GM20000 (cell line): Measurements from ENCODE around the gene TTC12.

Experiments used
- DNase-seq: peaks from one replicate; pipeline ENCODE4 v3.0.0; 2012; ENCODE audit warnings: low spot score
- TF ChIP-seq, protein P1 (sequence below): IDR thresholded peaks from 2 replicates; pipeline ENCODE4 v1.5.1; 2012; ENCODE audit warnings: mild to moderate bottlenecking, control low read depth; ENCODE audit errors: extremely low read depth, missing control alignments

Gene TTC12, protein sequence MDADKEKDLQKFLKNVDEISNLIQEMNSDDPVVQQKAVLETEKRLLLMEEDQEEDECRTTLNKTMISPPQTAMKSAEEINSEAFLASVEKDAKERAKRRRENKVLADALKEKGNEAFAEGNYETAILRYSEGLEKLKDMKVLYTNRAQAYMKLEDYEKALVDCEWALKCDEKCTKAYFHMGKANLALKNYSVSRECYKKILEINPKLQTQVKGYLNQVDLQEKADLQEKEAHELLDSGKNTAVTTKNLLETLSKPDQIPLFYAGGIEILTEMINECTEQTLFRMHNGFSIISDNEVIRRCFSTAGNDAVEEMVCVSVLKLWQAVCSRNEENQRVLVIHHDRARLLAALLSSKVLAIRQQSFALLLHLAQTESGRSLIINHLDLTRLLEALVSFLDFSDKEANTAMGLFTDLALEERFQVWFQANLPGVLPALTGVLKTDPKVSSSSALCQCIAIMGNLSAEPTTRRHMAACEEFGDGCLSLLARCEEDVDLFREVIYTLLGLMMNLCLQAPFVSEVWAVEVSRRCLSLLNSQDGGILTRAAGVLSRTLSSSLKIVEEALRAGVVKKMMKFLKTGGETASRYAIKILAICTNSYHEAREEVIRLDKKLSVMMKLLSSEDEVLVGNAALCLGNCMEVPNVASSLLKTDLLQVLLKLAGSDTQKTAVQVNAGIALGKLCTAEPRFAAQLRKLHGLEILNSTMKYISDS

DNA sequence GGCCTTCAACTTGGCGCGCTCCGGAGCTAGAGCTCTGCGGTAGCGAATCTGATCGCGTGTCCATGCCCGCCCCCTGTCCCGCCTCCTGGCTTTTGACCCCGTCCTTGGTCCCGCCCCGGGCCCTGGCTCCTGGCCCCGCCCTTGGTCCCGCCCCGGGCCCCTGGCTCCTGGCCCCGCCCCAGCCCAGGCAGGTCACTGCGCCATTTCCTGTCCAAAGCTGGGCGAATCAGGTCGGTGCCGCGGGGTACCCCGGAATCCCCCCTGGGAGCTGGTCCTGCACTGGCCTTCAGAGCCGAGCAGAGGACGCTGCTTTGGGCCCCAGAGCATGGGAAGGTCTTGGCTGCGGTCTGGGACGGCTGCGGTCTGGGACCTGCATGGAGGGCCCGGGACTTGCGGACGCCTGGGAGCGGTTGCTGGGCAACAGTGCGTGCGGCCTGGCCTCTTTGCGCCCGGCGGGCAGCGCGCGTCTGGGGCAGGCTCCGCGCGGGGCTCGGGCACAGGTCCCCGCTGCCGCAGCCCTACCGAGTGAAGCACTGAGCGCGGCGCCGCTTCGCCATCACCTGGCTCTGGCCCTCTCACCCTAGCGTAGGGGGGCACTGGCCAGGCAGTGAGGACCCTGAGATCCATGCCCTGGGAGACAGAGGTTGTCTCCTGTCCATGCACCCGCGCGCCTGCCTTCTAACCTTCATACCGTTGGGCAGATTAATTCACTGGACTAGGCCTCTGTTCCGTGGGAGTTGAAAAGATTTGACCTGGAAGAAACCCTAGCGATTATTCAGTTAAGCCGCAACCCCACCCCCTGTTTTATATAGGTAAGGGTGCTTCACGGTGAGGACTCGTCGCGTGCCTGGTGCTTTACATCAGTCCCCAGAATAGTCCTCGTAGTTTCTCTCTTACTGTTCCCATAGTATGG, at the start of gene TTC12:
Gene TTC12 (plus strand): TSS at position 195 of the 913 bp plus-strand sequence. CDS start 1,675 bp downstream, outside the sequence.
- peak; percentile 95 for DNase-seq
- TF ChIP-seq, protein P1, sequence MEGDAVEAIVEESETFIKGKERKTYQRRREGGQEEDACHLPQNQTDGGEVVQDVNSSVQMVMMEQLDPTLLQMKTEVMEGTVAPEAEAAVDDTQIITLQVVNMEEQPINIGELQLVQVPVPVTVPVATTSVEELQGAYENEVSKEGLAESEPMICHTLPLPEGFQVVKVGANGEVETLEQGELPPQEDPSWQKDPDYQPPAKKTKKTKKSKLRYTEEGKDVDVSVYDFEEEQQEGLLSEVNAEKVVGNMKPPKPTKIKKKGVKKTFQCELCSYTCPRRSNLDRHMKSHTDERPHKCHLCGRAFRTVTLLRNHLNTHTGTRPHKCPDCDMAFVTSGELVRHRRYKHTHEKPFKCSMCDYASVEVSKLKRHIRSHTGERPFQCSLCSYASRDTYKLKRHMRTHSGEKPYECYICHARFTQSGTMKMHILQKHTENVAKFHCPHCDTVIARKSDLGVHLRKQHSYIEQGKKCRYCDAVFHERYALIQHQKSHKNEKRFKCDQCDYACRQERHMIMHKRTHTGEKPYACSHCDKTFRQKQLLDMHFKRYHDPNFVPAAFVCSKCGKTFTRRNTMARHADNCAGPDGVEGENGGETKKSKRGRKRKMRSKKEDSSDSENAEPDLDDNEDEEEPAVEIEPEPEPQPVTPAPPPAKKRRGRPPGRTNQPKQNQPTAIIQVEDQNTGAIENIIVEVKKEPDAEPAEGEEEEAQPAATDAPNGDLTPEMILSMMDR = no peak

DNA sequence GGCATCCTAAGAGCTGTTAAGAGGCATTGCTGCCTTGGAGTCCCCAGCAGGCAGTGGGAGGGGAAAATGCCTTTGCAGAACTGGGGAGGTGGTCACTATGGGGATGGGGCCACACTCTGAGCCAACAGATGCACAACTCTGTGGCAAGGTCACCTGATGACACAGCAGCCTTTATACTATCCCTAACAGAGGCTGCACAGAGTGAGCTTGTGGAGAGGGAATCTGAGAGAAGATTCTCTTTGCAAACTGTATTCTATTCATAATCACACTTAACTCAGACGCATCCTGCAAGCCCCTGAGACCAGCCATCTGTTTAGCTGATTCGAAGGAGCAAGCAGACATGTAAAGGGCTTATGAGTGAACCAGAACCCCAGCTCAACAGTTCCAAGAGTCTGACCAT, 49.0 kb upstream of the TTC12 start:
- DNase-seq = no peak
- TF ChIP-seq, protein P1 = no peak

DNA sequence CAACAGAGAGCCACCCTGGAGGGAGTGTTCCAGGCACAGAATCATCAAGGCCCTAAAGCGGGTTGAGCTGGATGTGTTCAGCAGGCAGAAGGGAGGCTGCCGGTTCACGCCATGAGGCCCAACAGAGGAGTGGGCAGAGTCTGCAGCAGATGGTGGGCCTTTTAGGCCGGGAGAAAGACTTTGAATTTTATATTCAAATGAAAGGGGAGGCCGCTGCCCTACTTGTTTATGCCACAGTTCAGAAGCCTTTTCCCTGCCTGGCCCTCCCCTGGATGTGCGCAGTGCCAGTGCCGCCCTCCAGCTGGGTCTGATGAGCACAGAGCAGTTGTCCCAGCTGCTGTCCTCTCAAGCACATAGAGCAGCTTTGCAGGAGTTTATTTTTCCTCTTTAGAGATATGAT, 46.9 kb upstream of the TTC12 start:
- TF ChIP-seq, protein P1 = no peak

DNA sequence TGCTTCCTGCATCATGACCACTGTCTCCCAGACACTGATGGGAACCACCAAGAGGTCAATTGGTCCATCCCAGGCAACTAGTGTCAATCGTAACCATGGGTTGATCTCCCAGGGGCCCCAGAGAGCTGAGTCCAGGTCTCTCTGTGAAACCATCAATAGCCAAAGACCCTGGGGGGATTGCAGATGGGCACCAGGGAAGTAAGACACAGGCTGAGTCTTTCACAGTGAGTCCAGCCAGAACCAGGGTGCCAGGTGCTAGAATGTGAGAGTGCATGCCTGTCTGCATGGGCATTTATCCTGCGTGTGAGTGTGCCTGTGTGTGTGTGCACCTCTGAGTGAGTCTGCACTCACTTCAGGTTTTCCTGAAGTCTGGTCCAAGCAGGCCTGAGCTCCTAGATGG, 45.3 kb upstream of the TTC12 start:
- DNase-seq = no peak
- TF ChIP-seq, protein P1 = no peak

More for the DNA sequence above, 46.9 kb upstream of the TTC12 start:
- no peak for DNase-seq

DNA sequence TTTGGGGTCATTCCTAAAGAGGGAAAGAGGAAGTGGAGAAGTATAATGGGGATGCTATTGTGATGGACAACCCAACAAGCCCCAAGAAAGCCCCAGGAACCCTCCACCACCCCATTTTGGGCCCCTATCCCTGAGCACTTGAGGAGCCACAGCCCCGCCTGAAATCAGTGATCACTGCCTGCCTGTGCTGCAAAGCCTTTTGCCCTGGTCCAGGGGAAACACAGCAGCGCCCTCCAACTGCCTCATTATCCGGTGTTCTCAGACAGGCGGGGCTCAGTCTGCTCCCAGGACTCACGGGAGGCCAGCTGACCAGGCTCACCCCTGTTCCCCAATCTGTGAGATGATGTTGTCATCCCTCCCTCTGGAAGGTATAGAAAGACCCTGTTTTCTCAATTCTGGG, 44.7 kb upstream of the TTC12 start:
- TF ChIP-seq, protein P1 = no peak
- DNase-seq = no peak

DNA sequence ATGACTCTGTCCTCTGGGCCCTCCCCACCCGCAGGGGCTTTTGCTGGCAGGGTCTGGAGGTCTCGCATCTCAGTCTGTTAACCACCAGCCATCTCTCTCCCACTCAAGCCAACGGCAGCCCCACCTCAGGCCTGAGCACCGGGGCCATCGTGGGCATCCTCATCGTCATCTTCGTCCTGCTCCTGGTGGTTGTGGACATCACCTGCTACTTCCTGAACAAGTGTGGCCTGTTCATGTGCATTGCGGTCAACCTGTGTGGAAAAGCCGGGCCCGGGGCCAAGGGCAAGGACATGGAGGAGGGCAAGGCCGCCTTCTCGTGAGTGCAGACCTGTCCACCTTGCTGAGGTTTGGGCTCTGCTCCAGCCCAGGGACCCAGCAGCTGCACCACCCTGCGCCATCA, 44.3 kb upstream of the TTC12 start:
- no peak for DNase-seq
- TF ChIP-seq, protein P1 = no peak
